Right lobe of liver (tissue), 6 donors: ENCODE measurements around the gene COA6. TPM values are rescaled to one million over a fixed set of nuclear protein-coding genes. Genes with fewer than 3 reads are reported as not detected.

Experiments
- ATAC-seq, 4 donors: fragments of 200-7000 bp; cut with Tn5 transposase; one replicate each; pipeline ENCODE4 v1.9.1; 2020; ENCODE audit warnings: mild to moderate bottlenecking in 4 of 4, moderate library complexity in 4 of 4
- DNase-seq, 3 donors: peaks; one replicate each; pipeline ENCODE4 v3.0.0-alpha.2; 2020
- H3K27ac ChIP-seq, 3 donors: fragments of 200-600 bp; one replicate each; pipeline ENCODE4 v1.8.0; 2022
- H3K27me3 ChIP-seq, 2 donors: fragments of 200-600 bp; one replicate each; pipeline ENCODE4 v1.8.0; 2022
- H3K36me3 ChIP-seq, 4 donors: fragments of 200-600 bp; sonication (generic) in 1 of 4; one replicate each; pipeline versions ENCODE4 v1.5.1 to v1.8.0; 2017 to 2022; ENCODE audit warnings: control low read depth in 1 of 4
- H3K4me1 ChIP-seq, 4 donors: fragments of 200-600 bp; sonication (generic) in 1 of 4; one replicate each; pipeline versions ENCODE4 v1.5.1 to v1.8.0; 2017 to 2022; ENCODE audit warnings: control low read depth in 1 of 4
- H3K4me3 ChIP-seq, 3 donors: fragments of 200-600 bp; one replicate each; pipeline ENCODE4 v1.8.0; 2022
- H3K9me3 ChIP-seq, 4 donors: fragments of 200-600 bp; sonication (generic) in 1 of 4; one replicate each; pipeline versions ENCODE4 v1.5.1 to v1.8.0; 2017 to 2022; ENCODE audit warnings: control low read depth in 1 of 4
- CTCF ChIP-seq, 4 donors: fragments of 200-600 bp in 3 of 4; fragments of 450-650 bp in 1 of 4; IDR thresholded peaks; one replicate each; pipeline versions ENCODE4 v1.5.1 to v1.8.0; 2016 to 2022; ENCODE audit warnings: antibody characterized with exemption in 4 of 4, mild to moderate bottlenecking in 2 of 4
- POLR2A ChIP-seq: fragments of 450-650 bp; IDR thresholded peaks from one replicate; pipeline ENCODE4 v1.6.1; 2017; ENCODE audit warnings: antibody characterized with exemption, mild to moderate bottlenecking
- WGBS: methylation state at CpG from one replicate; pipeline ENCODE4 v1.1.6; 2018; ENCODE audit warnings: low coverage, low lambda C conversion rate; ENCODE audit not compliant: insufficient coverage; ENCODE audit errors: missing lambda C conversion rate; 5-methylcytosine and 5-hydroxymethylcytosine counted together
- intact Hi-C, 2 donors: fragments of 100-400 bp; cut with DNase I; formaldehyde crosslinking; loops; one replicate each; pipeline versions ENCODE4 v1.11.2 to v1.14.1; 2022
- total RNA-seq, 6 experiments: library from RNA; depleted of rRNA in 2 of 6; stranded (reverse); fragments of >200 nt in 2 of 6; fragmentation: NEBNext Ultra II Directional in 3 of 6; extraction: Animal tissue kit (Norgen Biotek cat#: 25700) in 3 of 6; gene quantifications; one replicate each; pipeline versions ENCODE4 v1.1.0 to v1.2.4, GENCODE V29; 2016 to 2023
- donor health status: DM: no; HTN: yes; CAD: no.
- donor health status: DM: no; HTN: no; CAD: no.
- donor health status: DM: no; HTN: no; CAD: no.
- donor health status: DM: no; HTN: yes; CAD: no.
- donor health status: DM: no; HTN: yes; CAD: no.

The COA6 gene
- total RNA-seq, 6 experiments from 2014 or later: 12.8 to 29.3 (median 16.2) TPM

- H3K4me1 ChIP-seq: no peaks in the 10 kb centered on the region
- no peaks in the 10 kb centered on the region for H3K27me3 ChIP-seq
- H3K27ac ChIP-seq: no peak overlapping the region
- no peak for ATAC-seq
- intact Hi-C loops: no loop called here
- 76% methylated on average over 3 of the region's 8 CpGs for whole genome bisulfite sequencing
- TF ChIP-seq POLR2A (no peak), CTCF (IDR thresholded peaks at IDR 0.05) (no peak)
- no peaks in the 10 kb centered on the region for H3K9me3 ChIP-seq
- H3K36me3 ChIP-seq: peaks cover 0 to 12% (median 7%) of the 10 kb centered on the region in 4 donors
- DNase-seq: no peak
- no peak overlapping the region for H3K4me3 ChIP-seq
These were observed 54.8 kb downstream of the COA6 start for GRCh38 chr1:234427950-234428646.

- peaks cover 0 to 12% (median 7%) of the 10 kb centered on the region in 4 donors for H3K36me3 ChIP-seq
- WGBS: 82% methylated on average over 5 of the region's 5 CpGs
These were observed 56.2 kb downstream of the COA6 start for GRCh38 chr1:234429434-234429806.

GRCh38 chr1:234430691-234431090 lies 57.4 kb downstream of the COA6 start:
- no peaks in the 10 kb centered on the region for H3K9me3 ChIP-seq
- intact Hi-C loops: no loop called here

More at GRCh38 chr1:234429434-234429806, 56.2 kb downstream of the COA6 start:
- no peak overlapping the region for H3K27ac ChIP-seq
- H3K27me3 ChIP-seq: no peaks in the 10 kb centered on the region
- no peaks in the 10 kb centered on the region for H3K4me1 ChIP-seq
- ATAC-seq (no peak), DNase-seq (no peak)
- H3K4me3 ChIP-seq: no peak overlapping the region
- intact Hi-C loops: no loop called here
- TF ChIP-seq CTCF (IDR thresholded peaks at IDR 0.05) (no peak), POLR2A (no peak)
- no peaks in the 10 kb centered on the region for H3K9me3 ChIP-seq

GRCh38 chr1:234431255-234431654 lies 58.0 kb downstream of the COA6 start:
- H3K36me3 ChIP-seq: peaks cover 0 to 12% (median 7%) of the 10 kb centered on the region in 4 donors
- H3K4me1 ChIP-seq: no peaks in the 10 kb centered on the region
- no peaks in the 10 kb centered on the region for H3K9me3 ChIP-seq
- intact Hi-C loops: no loop called here
- H3K27me3 ChIP-seq: no peaks in the 10 kb centered on the region
- TF ChIP-seq POLR2A (no peak), CTCF (IDR thresholded peaks at IDR 0.05) (no peak)
- no peak for ATAC-seq
- H3K27ac ChIP-seq: no peak overlapping the region
- no peak overlapping the region for H3K4me3 ChIP-seq
- no peak for DNase-seq
- WGBS: 68% methylated on average over 4 of the region's 4 CpGs

More at GRCh38 chr1:234430691-234431090, 57.4 kb downstream of the COA6 start:
- Histone ChIP-seq H3K27me3 (no peaks in the 10 kb centered on the region), H3K36me3 (peaks cover 0 to 12% (median 7%) of the 10 kb centered on the region in 4 donors), H3K4me3 (no peak overlapping the region), H3K4me1 (no peaks in the 10 kb centered on the region), H3K27ac (no peak overlapping the region)
- ATAC-seq (no peak), DNase-seq (no peak)
- 98% methylated on average over 5 of the region's 5 CpGs for WGBS
- TF ChIP-seq POLR2A (no peak), CTCF (IDR thresholded peaks at IDR 0.05) (no peak)
